LNCAP (cell line): ENCODE data around the gene CPM.

Source experiments
- TF ChIP-seq, protein P1 (sequence below): fragments of 450-650 bp; IDR thresholded peaks from 2 replicates; pipeline ENCODE4 v1.5.1; 2017; ENCODE audit warnings: mild to moderate bottlenecking

The CPM gene

DNA sequence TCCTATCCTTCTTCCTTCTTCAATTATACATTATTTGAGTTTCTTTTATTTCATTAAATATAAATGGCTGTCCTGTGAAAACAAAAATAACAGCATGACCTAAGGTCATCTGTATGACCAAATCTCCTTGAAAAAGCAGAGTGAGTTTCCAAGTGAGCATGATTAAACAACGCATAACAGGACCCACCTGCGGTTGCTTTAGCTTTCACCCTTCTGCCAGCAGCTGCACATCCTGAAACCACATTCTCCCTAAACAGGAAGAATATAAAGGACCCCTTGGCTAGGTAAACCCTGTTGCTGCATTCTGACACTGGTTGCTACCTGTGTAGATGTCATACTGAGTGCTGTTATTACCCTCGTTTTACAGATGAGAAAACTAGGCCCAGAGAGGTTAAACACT, 42.8 kb upstream of the CPM start:
- TF ChIP-seq, protein P1, sequence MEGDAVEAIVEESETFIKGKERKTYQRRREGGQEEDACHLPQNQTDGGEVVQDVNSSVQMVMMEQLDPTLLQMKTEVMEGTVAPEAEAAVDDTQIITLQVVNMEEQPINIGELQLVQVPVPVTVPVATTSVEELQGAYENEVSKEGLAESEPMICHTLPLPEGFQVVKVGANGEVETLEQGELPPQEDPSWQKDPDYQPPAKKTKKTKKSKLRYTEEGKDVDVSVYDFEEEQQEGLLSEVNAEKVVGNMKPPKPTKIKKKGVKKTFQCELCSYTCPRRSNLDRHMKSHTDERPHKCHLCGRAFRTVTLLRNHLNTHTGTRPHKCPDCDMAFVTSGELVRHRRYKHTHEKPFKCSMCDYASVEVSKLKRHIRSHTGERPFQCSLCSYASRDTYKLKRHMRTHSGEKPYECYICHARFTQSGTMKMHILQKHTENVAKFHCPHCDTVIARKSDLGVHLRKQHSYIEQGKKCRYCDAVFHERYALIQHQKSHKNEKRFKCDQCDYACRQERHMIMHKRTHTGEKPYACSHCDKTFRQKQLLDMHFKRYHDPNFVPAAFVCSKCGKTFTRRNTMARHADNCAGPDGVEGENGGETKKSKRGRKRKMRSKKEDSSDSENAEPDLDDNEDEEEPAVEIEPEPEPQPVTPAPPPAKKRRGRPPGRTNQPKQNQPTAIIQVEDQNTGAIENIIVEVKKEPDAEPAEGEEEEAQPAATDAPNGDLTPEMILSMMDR, result no peak

DNA sequence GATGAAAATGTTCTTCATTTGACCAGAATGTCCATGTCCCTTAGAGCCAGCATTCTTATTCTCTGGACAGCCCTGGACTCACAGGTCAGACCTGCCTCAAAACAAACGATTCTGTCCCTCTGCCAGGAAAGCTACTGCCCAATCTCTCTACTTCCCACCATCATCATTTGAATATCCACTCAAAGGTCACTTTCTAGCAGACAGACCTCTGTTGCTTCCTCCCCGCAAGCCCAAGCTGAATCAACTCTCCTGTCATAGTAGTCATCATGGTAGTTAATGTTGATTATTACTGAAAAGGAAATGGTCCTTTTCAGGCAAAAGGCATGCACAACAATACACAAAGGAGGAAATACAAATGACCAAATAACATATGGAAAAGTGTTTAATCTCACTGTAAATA, 39.6 kb upstream of the CPM start:
- TF ChIP-seq, protein P1, result no peak

DNA sequence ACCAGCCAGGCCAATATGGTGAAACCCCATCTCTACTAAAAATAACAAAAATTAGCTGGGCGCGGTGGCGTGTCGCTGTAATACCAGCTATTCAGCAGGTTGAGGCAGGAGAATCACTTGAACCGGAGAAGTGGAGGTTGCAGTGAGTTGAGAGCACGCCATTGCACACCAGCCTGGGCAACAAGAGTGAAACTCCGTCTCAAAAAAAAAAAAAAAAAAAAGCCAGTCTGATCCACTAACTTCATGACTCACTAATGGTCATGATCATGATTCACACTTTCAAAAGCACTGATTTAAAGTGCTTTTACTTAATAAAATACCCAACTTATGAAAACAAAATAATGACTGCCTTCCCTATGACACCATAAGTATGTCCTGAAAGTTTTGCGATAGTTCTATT, 38.4 kb upstream of the CPM start:
- TF ChIP-seq, protein P1, result no peak

DNA sequence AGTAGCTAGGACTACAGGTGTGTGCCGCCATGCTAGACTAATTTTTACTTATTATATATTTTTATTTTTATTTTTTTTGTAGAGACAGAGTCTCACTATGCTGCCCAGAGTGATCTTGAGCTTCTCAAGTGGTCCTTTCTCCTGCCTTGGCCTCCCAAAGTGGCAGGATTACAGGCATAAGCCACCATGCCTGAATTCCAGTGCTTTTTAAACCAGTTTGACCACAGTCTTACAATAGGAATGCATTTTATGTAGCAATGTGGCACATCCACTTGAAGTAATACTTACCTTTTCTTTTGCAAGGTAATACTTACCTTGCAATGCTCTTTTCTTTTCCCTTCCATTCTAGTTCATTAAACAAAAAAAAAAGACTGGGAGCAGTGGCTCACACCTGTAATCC, 38.0 kb upstream of the CPM start:
- TF ChIP-seq, protein P1, result no peak

DNA sequence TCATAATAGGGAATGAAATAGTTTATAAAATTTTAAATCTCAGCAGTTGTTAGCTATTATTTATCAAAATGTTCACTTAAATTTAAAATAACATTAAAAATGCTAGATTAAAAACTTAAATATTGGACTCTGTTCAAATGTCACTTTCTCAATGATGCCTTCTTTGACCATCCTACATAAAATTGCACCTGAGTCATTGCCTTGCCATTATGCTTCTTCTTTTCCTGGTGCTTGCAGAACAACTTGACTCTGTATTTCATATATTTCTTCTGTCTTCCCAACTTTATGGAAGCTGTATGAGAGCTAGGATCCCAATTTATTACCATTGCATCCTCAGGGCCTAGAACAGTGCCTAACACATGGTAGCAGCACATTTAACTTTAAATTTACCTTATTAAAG, 37.3 kb upstream of the CPM start:
- TF ChIP-seq, protein P1, result no peak

DNA sequence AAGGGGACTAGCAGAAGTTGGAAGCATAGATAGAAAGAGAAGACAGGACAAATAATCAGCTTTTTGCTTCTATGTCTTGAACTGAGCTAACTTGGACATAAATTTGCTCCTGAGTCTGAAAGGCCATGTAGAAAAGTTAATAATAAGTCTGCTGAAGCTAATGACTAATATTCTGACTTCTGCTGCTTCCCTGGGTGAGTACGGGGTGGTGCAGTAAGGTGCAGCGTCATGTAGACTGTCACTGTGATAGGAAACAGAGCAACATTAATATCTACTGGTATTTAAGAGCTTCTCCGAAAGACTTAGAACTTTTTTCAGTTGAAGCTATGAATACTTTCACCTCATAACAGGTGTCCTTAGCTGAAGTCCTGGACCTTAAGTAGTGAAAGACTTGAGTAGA, 34.1 kb upstream of the CPM start:
- TF ChIP-seq, protein P1, result no peak

DNA sequence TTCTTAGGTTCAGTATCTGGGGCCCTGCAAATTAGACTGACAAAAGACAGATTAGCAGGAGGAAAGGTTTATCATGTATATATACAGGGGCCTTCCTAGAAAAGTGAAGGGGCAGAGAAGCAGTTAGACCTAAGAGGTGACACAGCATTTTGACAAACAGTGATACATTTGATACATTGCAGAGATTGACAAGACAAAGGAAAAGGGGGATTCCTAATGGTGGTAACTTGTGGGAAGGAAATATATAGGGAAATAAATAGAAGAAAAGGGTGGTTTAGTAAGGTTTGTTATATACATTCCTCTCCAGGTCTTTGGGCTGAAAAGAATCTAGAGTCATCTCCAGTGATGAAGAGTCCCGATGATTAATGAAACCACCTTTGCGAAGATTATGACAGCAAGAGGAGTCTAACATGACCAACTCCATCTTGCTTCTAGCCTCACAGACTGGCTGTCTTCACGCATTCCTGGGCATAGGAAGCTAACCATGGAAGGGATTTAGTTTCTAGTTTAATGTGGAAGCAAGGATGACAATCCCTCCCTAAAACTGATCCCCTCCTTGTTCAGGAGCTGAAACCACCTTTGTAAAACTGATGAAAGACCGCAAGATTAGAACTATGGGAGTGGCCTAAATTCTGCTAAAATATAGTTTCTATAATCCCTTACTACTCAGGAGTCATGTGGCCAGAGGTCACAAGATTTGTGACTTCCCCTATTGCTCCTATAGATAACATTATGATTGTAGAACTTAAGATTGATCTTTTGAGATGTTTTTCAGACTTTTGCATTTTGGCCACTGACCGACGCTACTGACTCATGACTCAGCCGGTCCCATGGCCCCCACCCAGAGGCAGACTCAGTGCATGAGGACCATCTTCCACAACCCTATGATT, 31.1 kb upstream of the CPM start:
- TF ChIP-seq, protein P1, result no peak
